Neural progenitor cell (in vitro differentiated cells): ENCODE results near the gene FOXG1.

ENCODE experiments used
- EZH2 ChIP-seq: fragments of 200-600 bp; sonication (generic); IDR thresholded peaks from 2 replicates; pipeline ENCODE4 v1.6.1; 2017; ENCODE audit warnings: antibody characterized with exemption, mild to moderate bottlenecking, moderate library complexity
- TF ChIP-seq, protein P1 (sequence below): fragments of 200-600 bp; sonication (generic); IDR thresholded peaks from 2 replicates; pipeline ENCODE4 v1.5.1; 2017; ENCODE audit warnings: antibody characterized with exemption, mild to moderate bottlenecking

DNA sequence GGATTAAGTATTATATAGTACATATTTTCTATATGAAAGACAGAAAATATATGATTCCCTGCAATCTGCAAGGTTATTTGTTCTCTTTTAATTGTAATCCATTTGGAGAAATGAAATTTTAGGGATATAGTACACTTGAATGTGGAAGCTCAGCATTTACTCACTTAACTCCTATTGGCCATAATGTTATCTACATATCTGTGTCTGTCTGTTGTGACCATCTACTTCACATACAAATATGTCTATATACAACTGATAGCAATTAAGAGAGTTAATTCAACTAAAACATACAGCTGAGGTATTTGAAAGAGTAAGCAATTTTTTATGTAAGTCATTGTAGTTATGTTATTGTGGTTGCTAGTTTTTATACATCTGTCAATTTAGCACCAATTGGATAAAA, 12.9 kb downstream of the FOXG1 start:
- TF ChIP-seq, protein P1, sequence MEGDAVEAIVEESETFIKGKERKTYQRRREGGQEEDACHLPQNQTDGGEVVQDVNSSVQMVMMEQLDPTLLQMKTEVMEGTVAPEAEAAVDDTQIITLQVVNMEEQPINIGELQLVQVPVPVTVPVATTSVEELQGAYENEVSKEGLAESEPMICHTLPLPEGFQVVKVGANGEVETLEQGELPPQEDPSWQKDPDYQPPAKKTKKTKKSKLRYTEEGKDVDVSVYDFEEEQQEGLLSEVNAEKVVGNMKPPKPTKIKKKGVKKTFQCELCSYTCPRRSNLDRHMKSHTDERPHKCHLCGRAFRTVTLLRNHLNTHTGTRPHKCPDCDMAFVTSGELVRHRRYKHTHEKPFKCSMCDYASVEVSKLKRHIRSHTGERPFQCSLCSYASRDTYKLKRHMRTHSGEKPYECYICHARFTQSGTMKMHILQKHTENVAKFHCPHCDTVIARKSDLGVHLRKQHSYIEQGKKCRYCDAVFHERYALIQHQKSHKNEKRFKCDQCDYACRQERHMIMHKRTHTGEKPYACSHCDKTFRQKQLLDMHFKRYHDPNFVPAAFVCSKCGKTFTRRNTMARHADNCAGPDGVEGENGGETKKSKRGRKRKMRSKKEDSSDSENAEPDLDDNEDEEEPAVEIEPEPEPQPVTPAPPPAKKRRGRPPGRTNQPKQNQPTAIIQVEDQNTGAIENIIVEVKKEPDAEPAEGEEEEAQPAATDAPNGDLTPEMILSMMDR, result no peak
- no peak for TF ChIP-seq EZH2
